Chondrocyte (in vitro differentiated cells): ENCODE results near the gene HARS2. TPM values are rescaled to one million over a fixed set of nuclear protein-coding genes. Genes with fewer than 3 reads are reported as not detected.
A peak's percentile ranks its signal among the peaks of the same experiment; 100 is the strongest.

Experiments used
- DNase-seq: peaks from one replicate; pipeline ENCODE4 v3.0.0; 2021; ENCODE audit warnings: mixed read lengths, low spot score
- H3K27ac Mint-ChIP-seq: one replicate; pipeline ENCODE4 v1.8.0; 2021; ENCODE audit warnings: mild to moderate bottlenecking, moderate library complexity, mixed read lengths; ENCODE audit not compliant: unreplicated experiment
- H3K27me3 Mint-ChIP-seq: 2 replicates; pipeline ENCODE4 v1.8.0; 2021; ENCODE audit warnings: low read depth, mixed read lengths
- H3K36me3 Mint-ChIP-seq: 2 replicates; pipeline ENCODE4 v1.8.0; 2021; ENCODE audit warnings: low read depth, mixed read lengths
- H3K4me1 Mint-ChIP-seq: 2 replicates; pipeline ENCODE4 v1.8.0; 2021; ENCODE audit warnings: low read depth, mild to moderate bottlenecking, mixed read lengths
- H3K4me3 Mint-ChIP-seq: one replicate; pipeline ENCODE4 v1.8.0; 2021; ENCODE audit warnings: mild to moderate bottlenecking, moderate library complexity, mixed read lengths; ENCODE audit not compliant: unreplicated experiment
- H3K9me3 Mint-ChIP-seq: 2 replicates; pipeline ENCODE4 v1.8.0; 2021; ENCODE audit warnings: low read depth, mixed read lengths
- total RNA-seq: library from RNA; stranded (reverse); gene quantifications from 3 replicates; pipeline ENCODE4 v1.2.1, GENCODE V29; 2021
- TF ChIP-seq, protein P1 (sequence below): fragments of 200-600 bp; sonication (generic); IDR thresholded peaks from 2 replicates; pipeline ENCODE4 v1.5.0; 2021; ENCODE audit warnings: antibody characterized with exemption, mild to moderate bottlenecking, moderate library complexity

The HARS2 gene
- total RNA-seq, 1 donor from 2014 or later = 22.8 TPM

DNA sequence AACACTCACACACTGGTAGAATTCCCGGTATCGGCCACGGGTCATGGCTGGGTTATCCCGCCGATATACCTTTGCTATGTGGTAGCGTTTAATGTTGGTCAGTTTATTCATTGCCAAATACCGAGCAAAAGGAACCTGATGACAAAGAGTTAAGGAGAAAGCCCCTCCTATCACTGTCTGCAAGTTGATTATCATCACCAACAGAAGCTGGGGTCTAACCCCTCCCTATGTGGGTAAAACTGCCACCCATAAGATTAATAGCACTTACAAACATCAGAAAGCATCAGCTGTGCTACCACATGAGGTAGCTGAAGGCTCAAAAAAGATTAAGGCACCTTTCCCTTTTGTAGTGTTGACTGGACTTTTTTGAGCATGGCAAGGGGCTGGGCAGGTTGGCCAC is 12.3 kb upstream of the HARS2 start:
- H3K27me3 Mint-ChIP-seq = no peaks in the 10 kb centered on the region
- H3K4me3 Mint-ChIP-seq = no peak overlapping the region
- no peaks in the 10 kb centered on the region for H3K4me1 Mint-ChIP-seq
- no peaks in the 10 kb centered on the region for H3K9me3 Mint-ChIP-seq
- no peak for DNase-seq
- H3K27ac Mint-ChIP-seq = no peak overlapping the region
- peaks cover 21% of the 10 kb centered on the region for H3K36me3 Mint-ChIP-seq
- TF ChIP-seq, protein P1, sequence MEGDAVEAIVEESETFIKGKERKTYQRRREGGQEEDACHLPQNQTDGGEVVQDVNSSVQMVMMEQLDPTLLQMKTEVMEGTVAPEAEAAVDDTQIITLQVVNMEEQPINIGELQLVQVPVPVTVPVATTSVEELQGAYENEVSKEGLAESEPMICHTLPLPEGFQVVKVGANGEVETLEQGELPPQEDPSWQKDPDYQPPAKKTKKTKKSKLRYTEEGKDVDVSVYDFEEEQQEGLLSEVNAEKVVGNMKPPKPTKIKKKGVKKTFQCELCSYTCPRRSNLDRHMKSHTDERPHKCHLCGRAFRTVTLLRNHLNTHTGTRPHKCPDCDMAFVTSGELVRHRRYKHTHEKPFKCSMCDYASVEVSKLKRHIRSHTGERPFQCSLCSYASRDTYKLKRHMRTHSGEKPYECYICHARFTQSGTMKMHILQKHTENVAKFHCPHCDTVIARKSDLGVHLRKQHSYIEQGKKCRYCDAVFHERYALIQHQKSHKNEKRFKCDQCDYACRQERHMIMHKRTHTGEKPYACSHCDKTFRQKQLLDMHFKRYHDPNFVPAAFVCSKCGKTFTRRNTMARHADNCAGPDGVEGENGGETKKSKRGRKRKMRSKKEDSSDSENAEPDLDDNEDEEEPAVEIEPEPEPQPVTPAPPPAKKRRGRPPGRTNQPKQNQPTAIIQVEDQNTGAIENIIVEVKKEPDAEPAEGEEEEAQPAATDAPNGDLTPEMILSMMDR = no peak

DNA sequence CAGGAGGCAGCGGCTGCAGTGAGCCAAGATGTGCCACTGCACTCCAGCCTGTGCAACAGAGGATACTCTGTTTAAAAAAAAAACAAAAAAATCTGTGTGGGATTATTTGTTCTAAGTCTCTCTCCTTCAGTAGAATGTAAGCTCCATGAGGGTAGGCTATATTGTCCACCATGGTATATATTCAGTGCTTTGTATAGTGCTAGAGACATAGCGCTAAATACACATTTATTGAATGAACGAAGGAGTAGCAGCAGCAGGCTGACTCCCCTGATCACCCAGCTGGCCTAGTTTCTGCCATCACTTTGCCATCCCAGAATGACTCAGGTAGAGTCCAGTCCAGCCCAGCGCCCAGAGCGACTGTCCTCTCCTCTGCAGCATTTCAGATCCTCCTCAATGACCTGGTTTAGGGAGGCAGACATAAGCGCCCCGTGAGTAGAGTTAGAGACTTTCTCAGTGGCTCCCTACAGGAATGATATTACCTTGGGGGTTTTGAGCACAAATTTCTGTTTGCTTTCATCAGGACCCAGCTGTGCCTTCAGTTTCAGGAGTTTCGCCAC is 801 bp upstream of the HARS2 start:
- Mint-ChIP-seq H3K4me1 (peaks cover 33% of the 10 kb centered on the region), H3K27ac (peak overlapping the region; percentile 97), H3K36me3 (peaks cover 6% of the 10 kb centered on the region), H3K9me3 (no peaks in the 10 kb centered on the region), H3K4me3 (peak overlapping the region; percentile 94), H3K27me3 (no peaks in the 10 kb centered on the region)
- TF ChIP-seq, protein P1 = no peak
- no peak for DNase-seq

DNA sequence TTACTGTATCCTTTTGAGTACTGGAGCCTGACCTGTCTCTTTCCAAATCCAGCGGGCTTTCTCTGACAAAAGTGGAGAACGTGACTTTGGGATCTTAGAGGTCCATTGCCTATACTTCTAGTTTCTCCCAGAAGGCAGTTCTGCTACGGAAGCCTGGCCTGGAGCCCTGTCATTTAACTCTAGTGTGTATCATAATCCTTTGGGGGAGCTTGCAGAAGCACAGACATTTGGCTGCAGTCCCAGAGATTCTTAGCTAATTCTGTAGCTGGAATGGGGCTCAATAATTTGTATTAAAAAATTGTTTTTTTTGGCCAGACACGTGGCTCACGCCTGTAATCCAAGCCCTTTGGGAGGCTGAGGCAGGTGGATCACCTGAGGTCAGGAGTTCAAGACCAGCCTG is 3.0 kb downstream of the HARS2 start:
- Mint-ChIP-seq H3K4me1 (peaks cover 33% of the 10 kb centered on the region), H3K27ac (no peak overlapping the region), H3K27me3 (no peaks in the 10 kb centered on the region), H3K4me3 (no peak overlapping the region), H3K36me3 (peaks cover 29% of the 10 kb centered on the region), H3K9me3 (no peaks in the 10 kb centered on the region)
- DNase-seq = no peak
- TF ChIP-seq, protein P1 = no peak

DNA sequence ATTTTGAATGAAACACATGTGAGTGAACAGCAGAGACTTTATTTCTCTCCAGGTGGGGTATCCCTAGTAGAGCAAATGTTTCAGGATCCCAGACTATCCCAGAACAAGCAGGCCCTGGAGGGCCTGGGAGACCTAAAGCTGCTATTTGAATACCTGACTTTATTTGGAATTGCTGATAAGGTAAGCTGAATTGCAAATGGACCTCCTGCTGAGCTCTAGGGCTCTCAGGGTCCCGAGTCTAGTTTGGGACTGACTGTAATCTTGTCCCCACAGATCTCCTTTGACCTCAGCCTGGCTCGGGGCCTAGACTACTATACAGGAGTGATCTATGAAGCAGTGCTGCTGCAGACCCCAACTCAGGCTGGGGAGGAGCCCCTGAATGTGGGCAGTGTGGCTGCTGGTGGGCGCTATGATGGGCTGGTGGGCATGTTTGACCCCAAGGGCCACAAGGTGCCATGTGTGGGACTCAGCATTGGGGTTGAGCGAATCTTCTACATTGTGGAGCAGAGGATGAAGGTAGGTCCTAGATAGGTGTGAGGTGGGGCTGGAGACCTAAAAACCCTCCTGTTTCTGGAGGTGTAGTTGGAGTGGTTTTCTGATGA is 5.7 kb downstream of the HARS2 start:
- Mint-ChIP-seq H3K4me1 (peaks cover 40% of the 10 kb centered on the region), H3K9me3 (no peaks in the 10 kb centered on the region), H3K4me3 (no peak overlapping the region), H3K27ac (peak overlapping the region; percentile 35), H3K36me3 (peaks cover 37% of the 10 kb centered on the region), H3K27me3 (no peaks in the 10 kb centered on the region)
- TF ChIP-seq, protein P1 = no peak
- DNase-seq = no peak

DNA sequence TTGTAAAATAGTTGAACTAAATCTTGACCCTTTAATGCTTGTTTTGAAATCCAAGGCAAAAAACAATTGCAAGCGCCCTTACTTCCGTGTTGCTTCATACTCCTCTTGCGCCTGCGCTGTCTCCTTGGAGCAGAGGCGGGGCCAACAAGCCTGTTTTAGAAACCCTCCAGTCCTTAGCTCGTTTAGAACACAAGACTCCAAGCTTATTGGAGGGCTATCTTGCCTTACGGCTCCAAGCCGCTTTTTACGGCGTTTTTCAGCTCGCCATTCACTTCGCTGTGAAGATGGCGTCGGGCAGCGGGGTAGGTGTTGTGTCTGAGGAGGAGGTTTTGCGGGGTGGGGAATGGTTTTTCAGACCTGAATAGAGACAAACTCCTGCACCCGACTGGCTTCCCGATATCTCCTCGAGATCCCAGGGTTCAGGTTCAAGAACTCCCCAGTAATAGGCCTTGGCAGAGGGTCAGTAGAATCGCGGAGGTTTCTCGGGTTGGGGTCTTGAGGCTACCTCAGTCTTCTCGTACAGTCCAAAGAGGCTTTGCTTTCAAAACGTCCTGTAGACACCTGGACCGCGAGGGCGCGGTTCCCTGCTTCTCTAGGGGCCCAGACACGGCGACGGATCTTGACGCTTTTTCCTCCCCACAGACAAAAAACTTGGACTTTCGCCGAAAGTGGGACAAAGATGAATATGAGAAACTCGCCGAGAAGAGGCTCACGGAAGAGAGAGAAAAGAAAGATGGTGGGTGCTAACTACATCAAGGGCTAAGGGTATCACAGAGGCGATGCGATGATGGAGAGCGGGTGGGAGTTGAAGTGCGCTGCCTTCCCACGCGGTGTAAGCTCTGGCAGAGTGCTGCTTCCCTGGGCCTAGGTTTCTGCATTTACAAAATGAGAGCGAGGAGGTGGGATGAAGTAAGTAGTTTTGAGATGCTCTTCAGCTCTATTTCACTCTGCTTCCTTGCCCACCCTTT is 9.2 kb downstream of the HARS2 start, which contains the start of gene ZMAT2:
Gene ZMAT2 (plus strand): TSS at position 271 of the 968 bp plus-strand sequence. CDS start 14 bp downstream, at position 285.
- Mint-ChIP-seq H3K9me3 (no peaks in the 10 kb centered on the region), H3K4me3 (peak within 1 kb of the TSS; percentile 88), H3K27ac (peak within 1 kb of the TSS; percentile 88), H3K4me1 (peaks cover 23% of the 10 kb centered on the region), H3K36me3 (peaks cover 52% of the 10 kb centered on the region), H3K27me3 (no peaks in the 10 kb centered on the region)
- TF ChIP-seq, protein P1 = no peak
- peak; percentile 94 for DNase-seq
